Loucy (cell line): ENCODE results near the gene PYCR2.
"Not testable (repeated sequence)": the region's sequence is repeated elsewhere in the genome, so short reads cannot be mapped to it uniquely, and the experiment has no call there.

Experiments
- H2AFZ ChIP-seq: fragments of 200-600 bp; sonication (generic); 2 replicates; pipeline ENCODE4 v1.6.0; 2016; ENCODE audit warnings: antibody characterized with exemption, mild to moderate bottlenecking, low read length, moderate library complexity
- H3F3A ChIP-seq: fragments of 200-600 bp; 2 replicates; pipeline ENCODE4 v1.6.0; 2016; ENCODE audit warnings: antibody characterized with exemption, low read depth, mild to moderate bottlenecking
- H3K27me3 ChIP-seq: fragments of 200-600 bp; sonication (generic); 2 replicates; pipeline ENCODE4 v1.6.1; 2014; ENCODE audit warnings: low read length, mild to moderate bottlenecking; ENCODE audit not compliant: insufficient read depth, poor library complexity, severe bottlenecking
- H3K36me3 ChIP-seq: fragments of 200-600 bp; sonication (generic); 2 replicates; pipeline ENCODE4 v1.6.1; 2016; ENCODE audit warnings: low read length; ENCODE audit not compliant: insufficient read depth
- H3K4me1 ChIP-seq: fragments of 200-600 bp; sonication (generic); 2 replicates; pipeline ENCODE4 v1.5.1; 2014; ENCODE audit warnings: low read length, mild to moderate bottlenecking; ENCODE audit not compliant: insufficient read depth, poor library complexity, severe bottlenecking
- H3K4me2 ChIP-seq: fragments of 200-600 bp; sonication (generic); 2 replicates; pipeline ENCODE4 v1.6.0; 2014; ENCODE audit warnings: antibody characterized with exemption, low read length, low read depth, mild to moderate bottlenecking; ENCODE audit not compliant: poor library complexity, severe bottlenecking
- H3K4me3 ChIP-seq: fragments of 200-600 bp; sonication (generic); 2 replicates; pipeline ENCODE4 v1.5.1; 2014; ENCODE audit warnings: low read length, mild to moderate bottlenecking, mixed read lengths; ENCODE audit not compliant: poor library complexity, severe bottlenecking
- H3K79me2 ChIP-seq: fragments of 200-600 bp; sonication (generic); 2 replicates; pipeline ENCODE4 v1.6.1; 2014; ENCODE audit warnings: low read length; ENCODE audit not compliant: insufficient read depth
- H3K9ac ChIP-seq: fragments of 200-600 bp; sonication (generic); 2 replicates; pipeline ENCODE4 v1.6.0; 2014; ENCODE audit warnings: mild to moderate bottlenecking, low read depth, low read length, moderate library complexity; ENCODE audit not compliant: poor library complexity, severe bottlenecking
- H3K9me2 ChIP-seq: fragments of 200-600 bp; sonication (generic); replicated peaks from 2 replicates; pipeline ENCODE4 v1.6.1; 2016; ENCODE audit warnings: low read depth, low read length, mixed read lengths
- H3K9me3 ChIP-seq: fragments of 200-600 bp; sonication (generic); 2 replicates; pipeline ENCODE4 v1.6.1; 2014; ENCODE audit warnings: mild to moderate bottlenecking, antibody characterized with exemption, low read length, low read depth; ENCODE audit not compliant: insufficient read depth
- H4K20me1 ChIP-seq: fragments of 200-600 bp; sonication (generic); 2 replicates; pipeline ENCODE4 v1.6.0; 2014; ENCODE audit warnings: antibody characterized with exemption, low read length, mild to moderate bottlenecking; ENCODE audit not compliant: insufficient read depth, poor library complexity, severe bottlenecking
- CTCF ChIP-seq: fragments of 200-600 bp; sonication (generic); conservative IDR thresholded peaks from 2 replicates; pipeline ENCODE4 v1.5.1; 2014; ENCODE audit warnings: mild to moderate bottlenecking, antibody characterized with exemption, low read length
- EZH2phosphoT487 ChIP-seq: fragments of 200-600 bp; IDR thresholded peaks from 2 replicates; pipeline ENCODE4 v1.6.1; 2018; ENCODE audit warnings: antibody characterized with exemption, mild to moderate bottlenecking, moderate library complexity, borderline replicate concordance

Gene PYCR2

GRCh38 chr1:225936523-225936922 lies 12.5 kb upstream of the PYCR2 start:
- no peak overlapping the region for H2AFZ ChIP-seq
- no peaks in the 10 kb centered on the region for H3K4me1 ChIP-seq

GRCh38 chr1:225936086-225936485 lies 12.0 kb upstream of the PYCR2 start:
- H3K9me2 ChIP-seq, H3F3A ChIP-seq, H4K20me1 ChIP-seq, H3K4me1 ChIP-seq, H3K9ac ChIP-seq, H2AFZ ChIP-seq, H3K36me3 ChIP-seq, H3K9me3 ChIP-seq, H3K79me2 ChIP-seq, H3K27me3 ChIP-seq, H3K4me2 ChIP-seq, H3K4me3 ChIP-seq: not testable (repeated sequence)

More at GRCh38 chr1:225936523-225936922, 12.5 kb upstream of the PYCR2 start:
- H3K9me3 ChIP-seq = no peaks in the 10 kb centered on the region
- no peak for TF ChIP-seq EZH2phosphoT487
- no peak for TF ChIP-seq CTCF
- H3K9me2 ChIP-seq = no peaks in the 10 kb centered on the region
- no peak overlapping the region for H3K4me2 ChIP-seq
- no peaks in the 10 kb centered on the region for H4K20me1 ChIP-seq
- H3K36me3 ChIP-seq = no peaks in the 10 kb centered on the region
- no peak overlapping the region for H3K4me3 ChIP-seq
- no peak overlapping the region for H3K9ac ChIP-seq
- H3F3A ChIP-seq = no peaks in the 10 kb centered on the region
- H3K79me2 ChIP-seq = no peaks in the 10 kb centered on the region
- H3K27me3 ChIP-seq = no peaks in the 10 kb centered on the region

- no peaks in the 10 kb centered on the region for H3K9me3 ChIP-seq
- no peaks in the 10 kb centered on the region for H3F3A ChIP-seq
- no peaks in the 10 kb centered on the region for H3K9me2 ChIP-seq
Measured at GRCh38 chr1:225934711-225935110, 10.7 kb upstream of the PYCR2 start.

More at GRCh38 chr1:225934711-225935110, 10.7 kb upstream of the PYCR2 start:
- Histone ChIP-seq H3K4me3 (no peak overlapping the region), H3K79me2 (no peaks in the 10 kb centered on the region), H3K36me3 (no peaks in the 10 kb centered on the region), H4K20me1 (no peaks in the 10 kb centered on the region), H3K27me3 (no peaks in the 10 kb centered on the region), H3K4me1 (no peaks in the 10 kb centered on the region), H3K9ac (no peak overlapping the region), H3K4me2 (no peak overlapping the region), H2AFZ (no peak overlapping the region)
- TF ChIP-seq EZH2phosphoT487 = no peak
- TF ChIP-seq CTCF = no peak
